ENCODE data around the gene RING1.

The RING1 gene

GRCh38 chr6:33236852-33237251 lies 28.6 kb downstream of the RING1 start:
- TF ChIP-seq Cebpa-rat (IDR thresholded peaks at IDR 0.05) = peak; percentile 73
- Histone ChIP-seq H3K4me3 (no peak overlapping the region), H3K9me3 (no peaks in the 10 kb centered on the region), H3K27ac (no peak overlapping the region), H3K4me1 (peaks cover 24% of the 10 kb centered on the region), H3K4me2 (peak overlapping the region; percentile 9; the same call in 1 of the 2 replicates), H3K36me3 (no peaks in the 10 kb centered on the region), H3K9ac (no peak overlapping the region), H3K27me3 (no peaks in the 10 kb centered on the region), H4K20me1 (no peaks in the 10 kb centered on the region)

DNA sequence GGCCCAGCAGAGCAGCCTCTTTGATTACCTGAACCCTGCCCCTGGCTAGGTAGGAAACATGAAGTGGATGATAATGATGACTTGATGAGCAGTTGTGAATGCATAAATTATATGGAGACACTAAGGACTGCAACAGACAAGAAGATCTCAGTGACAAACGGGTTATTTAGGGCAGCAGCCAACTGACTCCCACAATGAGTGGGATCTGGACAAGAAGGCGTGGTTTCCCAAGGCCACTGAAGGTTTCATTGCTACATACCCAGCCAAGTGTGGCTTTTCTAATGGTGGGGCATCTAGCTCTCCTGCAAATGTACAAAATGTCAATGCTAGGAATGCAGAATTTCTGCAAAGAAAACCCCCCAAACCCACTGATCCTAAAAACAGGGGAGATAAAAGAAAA lies 29.4 kb downstream of the RING1 start:
- Histone ChIP-seq H3K36me3 (no peaks in the 10 kb centered on the region), H3K9ac (no peak overlapping the region), H3K27me3 (no peaks in the 10 kb centered on the region), H4K20me1 (no peaks in the 10 kb centered on the region), H3K27ac (no peak overlapping the region), H3K9me3 (no peaks in the 10 kb centered on the region), H3K4me1 (peaks cover 24% of the 10 kb centered on the region), H3K4me3 (no peak overlapping the region), H3K4me2 (no peak overlapping the region)
- TF ChIP-seq Cebpa-rat (IDR thresholded peaks at IDR 0.05) = no peak

GRCh38 chr6:33241968-33242367 lies 33.7 kb downstream of the RING1 start:
- no peaks in the 10 kb centered on the region for H4K20me1 ChIP-seq
- no peaks in the 10 kb centered on the region for H3K9me3 ChIP-seq
- H3K4me3 ChIP-seq = no peak overlapping the region
- H3K4me2 ChIP-seq = no peak overlapping the region
- no peaks in the 10 kb centered on the region for H3K4me1 ChIP-seq
- no peaks in the 10 kb centered on the region for H3K27me3 ChIP-seq
- no peak overlapping the region for H3K9ac ChIP-seq
- no peak for TF ChIP-seq Cebpa-rat (IDR thresholded peaks at IDR 0.05)
- no peak overlapping the region for H3K27ac ChIP-seq
- H3K36me3 ChIP-seq = no peaks in the 10 kb centered on the region

GRCh38 chr6:33243476-33243875 lies 35.2 kb downstream of the RING1 start:
- H3K9me3 ChIP-seq = no peaks in the 10 kb centered on the region
- no peaks in the 10 kb centered on the region for H3K4me1 ChIP-seq
- H3K36me3 ChIP-seq = no peaks in the 10 kb centered on the region
- H3K27me3 ChIP-seq = no peaks in the 10 kb centered on the region
- no peak for TF ChIP-seq Cebpa-rat (IDR thresholded peaks at IDR 0.05)
- no peak overlapping the region for H3K9ac ChIP-seq
- H4K20me1 ChIP-seq = no peaks in the 10 kb centered on the region
- H3K27ac ChIP-seq = no peak overlapping the region
- no peak overlapping the region for H3K4me2 ChIP-seq
- H3K4me3 ChIP-seq = no peak overlapping the region

DNA sequence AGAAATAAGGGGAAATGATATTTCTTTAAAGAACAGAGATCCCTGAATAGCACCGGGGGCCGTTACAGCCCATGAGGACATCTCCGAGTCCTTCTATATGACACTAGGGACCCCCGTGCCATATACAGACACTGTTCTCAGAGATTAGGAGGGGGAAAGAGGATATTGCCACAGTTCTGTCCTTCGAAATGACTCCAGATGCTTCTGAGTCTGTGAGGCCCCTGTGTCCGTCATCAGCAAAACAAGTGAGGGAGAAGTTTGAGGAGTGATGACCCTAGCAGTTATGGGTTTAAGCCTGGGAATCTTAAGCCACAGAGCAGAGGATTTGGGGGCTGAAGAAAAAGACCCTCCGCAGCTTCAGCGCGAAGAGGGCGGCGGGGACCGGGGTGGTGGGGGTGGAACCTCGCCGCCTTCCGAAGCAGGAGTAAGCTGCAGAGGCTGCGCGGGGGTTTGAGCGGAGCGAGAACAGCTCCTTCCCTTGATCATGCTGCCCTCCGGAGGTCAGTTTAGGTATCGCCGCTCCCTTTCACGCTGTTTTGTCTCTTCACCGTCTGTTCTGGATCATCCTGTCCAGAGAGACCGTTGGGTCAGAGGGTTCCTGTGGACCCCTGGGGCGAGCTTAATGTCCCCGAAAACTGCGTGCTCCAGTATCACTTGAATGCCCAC lies 39.8 kb downstream of the RING1 start:
- H3K27ac ChIP-seq = peak overlapping the region; percentile 87

DNA sequence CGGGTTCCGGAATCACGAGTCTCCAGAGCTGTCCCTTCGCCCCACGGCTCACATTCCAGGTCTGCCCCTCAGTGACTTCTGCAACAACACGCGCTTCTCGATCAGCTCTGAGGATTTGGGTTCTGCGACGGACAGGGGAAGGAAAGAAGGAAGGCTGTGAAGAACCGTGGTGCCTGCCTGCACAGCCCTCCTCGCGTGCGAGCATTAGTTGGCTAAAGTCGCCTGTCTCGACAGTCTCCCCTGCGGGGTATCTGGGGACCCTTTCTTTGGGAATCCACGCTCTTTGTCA lies 40.3 kb downstream of the RING1 start:
- H3K9ac ChIP-seq = peak overlapping the region; percentile 87
- no peaks in the 10 kb centered on the region for H4K20me1 ChIP-seq
- no peaks in the 10 kb centered on the region for H3K9me3 ChIP-seq
- peak overlapping the region; percentile 87 for H3K27ac ChIP-seq
- peak overlapping the region; percentile 71 for H3K4me3 ChIP-seq
- no peaks in the 10 kb centered on the region for H3K27me3 ChIP-seq
- H3K36me3 ChIP-seq = peaks cover 23% of the 10 kb centered on the region
- peaks cover 20% of the 10 kb centered on the region for H3K4me1 ChIP-seq
- peak overlapping the region; percentile 96 for H3K4me2 ChIP-seq
- no peak for TF ChIP-seq Cebpa-rat (IDR thresholded peaks at IDR 0.05)

More for the DNA sequence above, 39.8 kb downstream of the RING1 start:
- H3K4me3 ChIP-seq = peak overlapping the region; percentile 71
- no peaks in the 10 kb centered on the region for H3K9me3 ChIP-seq
- peak overlapping the region; percentile 87 for H3K9ac ChIP-seq
- H3K4me2 ChIP-seq = peak overlapping the region; percentile 96
- no peaks in the 10 kb centered on the region for H4K20me1 ChIP-seq
- no peaks in the 10 kb centered on the region for H3K27me3 ChIP-seq
- peaks cover 23% of the 10 kb centered on the region for H3K36me3 ChIP-seq
- H3K4me1 ChIP-seq = peaks cover 20% of the 10 kb centered on the region
- TF ChIP-seq Cebpa-rat (IDR thresholded peaks at IDR 0.05) = no peak

- Histone ChIP-seq H3K36me3 (peaks cover 25% of the 10 kb centered on the region), H3K4me1 (peaks cover 20% of the 10 kb centered on the region), H3K4me2 (peak overlapping the region; percentile 96), H3K27ac (peak overlapping the region; percentile 90), H3K27me3 (no peaks in the 10 kb centered on the region), H3K4me3 (peak overlapping the region; percentile 71), H3K9ac (peak overlapping the region; percentile 87), H3K9me3 (no peaks in the 10 kb centered on the region), H4K20me1 (no peaks in the 10 kb centered on the region)
- TF ChIP-seq Cebpa-rat (IDR thresholded peaks at IDR 0.05) = no peak
These were observed 40.8 kb downstream of the RING1 start for GRCh38 chr6:33248932-33249731.

DNA sequence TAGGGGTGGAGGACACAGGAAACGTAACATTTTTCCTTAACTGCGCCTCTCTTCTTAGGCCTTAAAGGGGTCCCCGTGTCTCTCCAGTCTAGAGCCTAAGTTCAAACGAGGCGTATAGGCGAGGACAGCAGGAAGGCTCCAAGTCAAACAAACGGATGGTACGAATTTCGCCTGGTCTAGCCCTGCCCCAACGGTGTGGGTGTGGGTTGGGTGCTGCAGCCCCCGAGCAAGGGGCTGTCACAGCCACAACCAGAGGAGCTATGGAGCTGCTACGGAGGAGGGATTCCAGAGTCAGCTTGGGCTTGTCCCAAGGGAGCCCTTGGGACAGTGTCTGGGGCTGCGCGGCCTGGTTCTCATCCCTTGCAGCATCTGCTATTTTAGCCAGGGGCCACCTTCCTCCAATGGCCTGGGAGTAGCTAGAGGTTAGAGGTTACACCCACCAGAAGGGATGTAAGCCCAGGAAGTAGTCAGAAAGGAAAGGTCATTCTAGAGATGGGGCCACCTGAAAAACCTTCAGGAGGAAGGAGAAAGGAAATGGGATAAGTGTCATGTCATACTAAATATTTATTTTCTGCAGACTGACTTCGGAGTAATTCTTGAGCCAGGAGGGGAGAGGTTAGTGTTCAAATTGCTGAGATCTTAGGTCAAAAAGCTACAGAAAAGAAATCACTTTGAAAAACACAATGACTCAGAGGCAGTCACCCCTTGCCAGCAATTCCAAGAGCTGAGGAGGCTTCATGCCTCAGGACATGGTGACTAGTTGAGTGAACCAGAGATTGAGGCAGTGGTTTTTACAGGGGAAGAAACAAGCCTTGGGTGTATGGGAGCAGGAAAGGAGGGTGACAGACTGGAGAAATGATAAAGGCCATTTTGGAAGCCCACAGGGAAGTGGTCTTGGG lies 41.7 kb downstream of the RING1 start:
- no peak for TF ChIP-seq Cebpa-rat (IDR thresholded peaks at IDR 0.05)

DNA sequence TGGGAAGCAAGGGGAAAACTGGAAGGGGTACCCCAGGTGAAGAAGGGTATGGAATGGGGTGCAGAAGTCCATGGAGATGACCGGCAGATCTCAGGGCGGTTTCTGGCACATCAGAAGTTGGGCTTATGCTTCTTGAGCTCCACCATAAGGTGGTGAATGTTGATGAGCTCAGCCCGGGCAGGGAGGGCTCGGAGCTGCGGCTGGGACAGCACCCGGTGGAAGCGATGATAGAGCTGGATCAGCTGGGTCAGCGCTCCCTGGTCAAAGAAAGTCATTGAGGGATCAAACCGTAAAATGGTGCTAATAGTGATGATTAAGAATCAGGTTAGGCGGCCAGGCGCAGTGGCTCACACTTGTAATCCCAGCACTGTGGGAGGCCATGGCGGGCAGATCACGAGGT lies 42.4 kb downstream of the RING1 start:
- Histone ChIP-seq H3K27me3 (no peaks in the 10 kb centered on the region), H3K9ac (peak overlapping the region; percentile 87; the same call in 1 of the 2 replicates), H3K4me3 (peak overlapping the region; percentile 71; the same call in 1 of the 2 replicates), H4K20me1 (no peaks in the 10 kb centered on the region), H3K27ac (peak overlapping the region; percentile 90; the same call in 1 of the 2 replicates), H3K36me3 (peaks cover 41% of the 10 kb centered on the region), H3K9me3 (no peaks in the 10 kb centered on the region), H3K4me1 (peaks cover 20% of the 10 kb centered on the region), H3K4me2 (peak overlapping the region; percentile 96)
- no peak for TF ChIP-seq Cebpa-rat (IDR thresholded peaks at IDR 0.05)

More for the DNA sequence above, 41.7 kb downstream of the RING1 start:
- Histone ChIP-seq H3K9me3 (no peaks in the 10 kb centered on the region), H3K4me2 (peak overlapping the region; percentile 96), H3K4me3 (peak overlapping the region; percentile 71), H3K27ac (peak overlapping the region; percentile 90), H3K27me3 (no peaks in the 10 kb centered on the region), H3K36me3 (peaks cover 33% of the 10 kb centered on the region), H3K4me1 (peaks cover 20% of the 10 kb centered on the region), H4K20me1 (no peaks in the 10 kb centered on the region), H3K9ac (peak overlapping the region; percentile 87)
